Neural cell (in vitro differentiated cells): ENCODE data around the gene TNFSF11. TPM values are rescaled to one million over a fixed set of nuclear protein-coding genes. Genes with fewer than 3 reads are reported as not detected.

Experiments
- H2AFZ ChIP-seq: fragments of 200-600, 300-800 bp; sonication (generic), shearing (Covaris generic); 2 replicates; pipeline ENCODE4 v1.6.0; 2014; ENCODE audit warnings: low read depth, mild to moderate bottlenecking, antibody characterized with exemption, low read length, moderate library complexity
- H3F3A ChIP-seq: fragments of 200-600 bp; shearing (Covaris generic); 2 replicates; pipeline ENCODE4 v1.6.1; 2016; ENCODE audit warnings: mild to moderate bottlenecking, moderate library complexity, mixed read lengths, antibody characterized with exemption, low read length; ENCODE audit not compliant: insufficient read depth, poor library complexity, severe bottlenecking
- H3K27ac ChIP-seq: fragments of 200-600, 300-800 bp; sonication (generic), shearing (Covaris generic); 2 replicates; pipeline ENCODE4 v1.5.1; 2014; ENCODE audit warnings: mild to moderate bottlenecking, low read length, moderate library complexity
- H3K27me3 ChIP-seq: fragments of 300-800, 200-600 bp; sonication (generic), shearing (Covaris generic); 2 replicates; pipeline ENCODE4 v1.6.0; 2014; ENCODE audit warnings: mild to moderate bottlenecking, low read depth, low read length, moderate library complexity; ENCODE audit not compliant: insufficient read depth
- H3K36me3 ChIP-seq: fragments of 300-800, 200-600 bp; sonication (generic), shearing (Covaris generic); 2 replicates; pipeline ENCODE4 v1.5.1; 2014; ENCODE audit warnings: mild to moderate bottlenecking, antibody characterized with exemption, low read length, moderate library complexity; ENCODE audit not compliant: insufficient read depth
- H3K4me2 ChIP-seq: fragments of 300-800, 200-600 bp; sonication (generic), shearing (Covaris generic); 2 replicates; pipeline ENCODE4 v1.6.0; 2014; ENCODE audit warnings: mild to moderate bottlenecking, low read length
- H3K4me3 ChIP-seq: fragments of 300-800, 200-600 bp; sonication (generic), shearing (Covaris generic); 2 replicates; pipeline ENCODE4 v1.5.1; 2014; ENCODE audit warnings: mild to moderate bottlenecking, low read length, moderate library complexity
- H3K79me2 ChIP-seq: fragments of 200-600 bp; shearing (Covaris generic); replicated peaks from 2 replicates; pipeline ENCODE4 v1.6.0; 2014; ENCODE audit warnings: mild to moderate bottlenecking, low read length, moderate library complexity; ENCODE audit not compliant: insufficient read depth
- H3K9ac ChIP-seq: fragments of 300-800, 200-600 bp; sonication (generic), shearing (Covaris generic); 2 replicates; pipeline ENCODE4 v1.6.1; 2016; ENCODE audit warnings: mild to moderate bottlenecking, low read length, mixed read lengths
- H3K9me2 ChIP-seq: fragments of 200-600 bp; shearing (Covaris generic); 2 replicates; pipeline ENCODE4 v1.6.1; 2016; ENCODE audit warnings: mild to moderate bottlenecking, low read length, mixed read lengths; ENCODE audit not compliant: insufficient read depth
- H3K9me3 ChIP-seq: fragments of 200-600, 300-800 bp; sonication (generic), shearing (Covaris generic); 2 replicates; pipeline ENCODE4 v1.6.1; 2016; ENCODE audit warnings: mild to moderate bottlenecking, mixed run types, low read length, moderate library complexity, mixed read lengths
- H4K20me1 ChIP-seq: fragments of 200-600 bp; shearing (Covaris generic); 2 replicates; pipeline ENCODE4 v1.6.1; 2016; ENCODE audit warnings: mild to moderate bottlenecking, mixed run types; ENCODE audit not compliant: insufficient read depth
- CTCF ChIP-seq: fragments of 450-650 bp; IDR thresholded peaks from 2 replicates; pipeline ENCODE4 v1.5.1; 2014; ENCODE audit warnings: antibody characterized with exemption, mild to moderate bottlenecking, moderate library complexity; ENCODE audit not compliant: poor library complexity, severe bottlenecking
- EP300 ChIP-seq: fragments of 450-650 bp; conservative IDR thresholded peaks from 2 replicates; pipeline ENCODE4 v1.6.1; 2014; ENCODE audit warnings: antibody characterized with exemption, mild to moderate bottlenecking, moderate library complexity; ENCODE audit not compliant: poor library complexity, severe bottlenecking
- EZH2 ChIP-seq: fragments of 200-600, 300-800 bp; shearing (Covaris generic), sonication (generic); IDR thresholded peaks from 2 replicates; pipeline ENCODE4 v1.6.1; 2014; ENCODE audit warnings: antibody characterized with exemption, low read length, borderline replicate concordance, mild to moderate bottlenecking; ENCODE audit not compliant: insufficient read depth, poor library complexity, severe bottlenecking
- MXI1 ChIP-seq: fragments of 450-650 bp; conservative IDR thresholded peaks from 2 replicates; pipeline ENCODE4 v1.6.1; 2014; ENCODE audit warnings: antibody characterized with exemption, mild to moderate bottlenecking; ENCODE audit not compliant: poor library complexity, severe bottlenecking
- POLR2AphosphoS5 ChIP-seq: IDR thresholded peaks from 2 replicates; pipeline ENCODE4 v1.6.1; 2012
- RAD21 ChIP-seq: fragments of 450-650 bp; conservative IDR thresholded peaks from 2 replicates; pipeline ENCODE4 v1.6.1; 2014; ENCODE audit warnings: antibody characterized with exemption, mild to moderate bottlenecking, moderate library complexity
- REST ChIP-seq: IDR thresholded peaks from 2 replicates; pipeline ENCODE4 v1.6.1; 2012; ENCODE audit warnings: borderline replicate concordance
- SMC3 ChIP-seq: fragments of 450-650 bp; conservative IDR thresholded peaks from 2 replicates; pipeline ENCODE4 v1.6.1; 2014; ENCODE audit warnings: antibody characterized with exemption, mild to moderate bottlenecking, moderate library complexity; ENCODE audit not compliant: poor library complexity
- TAF1 ChIP-seq: IDR thresholded peaks from 2 replicates; pipeline ENCODE4 v1.6.1; 2012; ENCODE audit warnings: low read depth
- polyA plus RNA-seq: library from polyadenylated mRNA; depleted of rRNA; stranded (reverse); fragments of >200 nt; gene quantifications from 2 replicates; pipeline ENCODE4 v1.2.3, GENCODE V29; 2014

Gene TNFSF11
- polyA plus RNA-seq, 1 donor from 2014 or later = not detected

GRCh38 chr13:42569576-42570344 is 4.2 kb upstream of the TNFSF11 start:
- H3K9me3 ChIP-seq = no peaks in the 10 kb centered on the region

DNA sequence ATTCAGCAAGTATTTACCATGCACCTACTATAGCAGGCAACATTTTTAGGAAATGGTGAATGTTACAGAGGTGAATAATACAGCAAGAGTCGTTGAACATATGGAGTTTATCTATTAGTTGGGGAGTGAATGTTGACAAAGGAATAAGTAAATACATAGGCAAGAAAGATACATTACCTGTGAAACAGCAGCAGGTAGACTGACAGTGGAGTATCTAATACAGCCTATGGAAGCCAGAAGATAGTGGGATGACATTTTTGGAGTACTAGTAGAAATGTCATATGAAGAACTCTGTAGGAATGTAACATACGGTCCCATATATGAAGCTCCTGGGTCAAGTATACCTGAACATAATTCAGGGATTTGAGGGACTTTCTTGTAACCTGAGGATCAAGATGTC is 2.1 kb upstream of the TNFSF11 start:
- H3K27me3 ChIP-seq = peaks cover 31% of the 10 kb centered on the region
- no peaks in the 10 kb centered on the region for H3F3A ChIP-seq
- no peaks in the 10 kb centered on the region for H3K79me2 ChIP-seq
- no peak overlapping the region for H2AFZ ChIP-seq
- H3K9ac ChIP-seq = no peak overlapping the region
- no peak overlapping the region for H3K4me2 ChIP-seq
- no peaks in the 10 kb centered on the region for H4K20me1 ChIP-seq
- H3K9me2 ChIP-seq = no peaks in the 10 kb centered on the region
- no peak overlapping the region for H3K4me3 ChIP-seq
- no peak overlapping the region for H3K27ac ChIP-seq
- H3K9me3 ChIP-seq = no peaks in the 10 kb centered on the region
- no peaks in the 10 kb centered on the region for H3K36me3 ChIP-seq
- TF ChIP-seq SMC3 = no peak
- no peak for TF ChIP-seq MXI1
- no peak for TF ChIP-seq EP300
- no peak for TF ChIP-seq EZH2
- no peak for TF ChIP-seq CTCF

More at GRCh38 chr13:42569576-42570344, 4.2 kb upstream of the TNFSF11 start:
- Histone ChIP-seq H4K20me1 (no peaks in the 10 kb centered on the region), H2AFZ (no peak overlapping the region), H3K9me2 (no peaks in the 10 kb centered on the region), H3K4me2 (no peak overlapping the region), H3K4me3 (no peak overlapping the region), H3K36me3 (no peaks in the 10 kb centered on the region), H3K9ac (no peak overlapping the region), H3K27me3 (peaks cover 18% of the 10 kb centered on the region), H3K79me2 (no peaks in the 10 kb centered on the region), H3K27ac (no peak overlapping the region), H3F3A (no peaks in the 10 kb centered on the region)
- TF ChIP-seq SMC3 (no peak), MXI1 (no peak), EP300 (no peak), REST (no peak), CTCF (no peak), POLR2AphosphoS5 (no peak), TAF1 (no peak), RAD21 (no peak), EZH2 (no peak)
